ENCODE data around the gene IQCK.

IQCK gene

GRCh38 chr16:19808061-19808641 lies 90.1 kb downstream of the IQCK start:
- no peak for DNase-seq

DNA sequence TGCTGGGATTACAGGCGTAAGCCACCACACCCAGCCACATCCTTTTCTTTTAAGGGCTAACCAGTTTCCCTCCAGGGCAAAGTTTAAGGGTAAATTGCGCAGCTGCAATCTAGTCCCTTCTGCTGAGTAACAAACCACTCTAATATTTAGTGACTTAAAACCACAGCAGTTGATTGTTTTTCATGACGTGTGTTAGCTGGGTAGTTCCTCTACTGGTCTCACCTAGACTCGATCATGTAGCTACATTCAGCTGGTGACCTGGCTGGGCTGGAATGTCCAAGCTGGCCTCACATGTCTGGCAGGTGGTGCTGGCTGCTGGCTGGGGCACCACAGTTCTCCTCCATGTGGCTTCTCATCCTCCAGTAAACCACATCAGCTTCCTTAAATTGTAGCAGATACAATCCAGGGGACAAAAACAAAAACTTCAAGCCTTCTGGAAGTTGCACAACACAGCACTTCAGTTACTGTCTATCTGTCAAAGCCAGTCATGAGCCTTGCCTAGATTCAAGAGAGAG lies 91.1 kb downstream of the IQCK start:
- DNase-seq = no peak

DNA sequence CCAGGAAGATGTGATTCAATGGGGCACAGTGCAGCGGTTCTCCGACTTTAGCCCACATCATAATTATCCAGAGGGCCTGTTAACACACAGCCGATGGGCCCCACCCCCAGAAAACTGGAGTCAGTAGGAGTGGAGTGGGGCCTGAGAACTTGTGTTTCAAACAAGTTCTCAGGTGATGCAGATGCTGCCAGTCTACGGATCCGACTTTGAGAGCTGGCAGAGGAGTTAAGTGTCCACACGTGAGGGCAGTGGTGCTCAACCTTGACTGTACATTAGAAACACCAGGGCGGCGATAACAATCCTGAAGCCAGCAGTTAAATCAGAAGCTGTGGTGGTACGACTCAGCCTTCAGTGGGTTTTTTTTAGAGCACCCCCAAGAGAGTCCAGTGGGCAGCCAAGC lies 91.6 kb downstream of the IQCK start:
- DNase-seq = no peak

DNA sequence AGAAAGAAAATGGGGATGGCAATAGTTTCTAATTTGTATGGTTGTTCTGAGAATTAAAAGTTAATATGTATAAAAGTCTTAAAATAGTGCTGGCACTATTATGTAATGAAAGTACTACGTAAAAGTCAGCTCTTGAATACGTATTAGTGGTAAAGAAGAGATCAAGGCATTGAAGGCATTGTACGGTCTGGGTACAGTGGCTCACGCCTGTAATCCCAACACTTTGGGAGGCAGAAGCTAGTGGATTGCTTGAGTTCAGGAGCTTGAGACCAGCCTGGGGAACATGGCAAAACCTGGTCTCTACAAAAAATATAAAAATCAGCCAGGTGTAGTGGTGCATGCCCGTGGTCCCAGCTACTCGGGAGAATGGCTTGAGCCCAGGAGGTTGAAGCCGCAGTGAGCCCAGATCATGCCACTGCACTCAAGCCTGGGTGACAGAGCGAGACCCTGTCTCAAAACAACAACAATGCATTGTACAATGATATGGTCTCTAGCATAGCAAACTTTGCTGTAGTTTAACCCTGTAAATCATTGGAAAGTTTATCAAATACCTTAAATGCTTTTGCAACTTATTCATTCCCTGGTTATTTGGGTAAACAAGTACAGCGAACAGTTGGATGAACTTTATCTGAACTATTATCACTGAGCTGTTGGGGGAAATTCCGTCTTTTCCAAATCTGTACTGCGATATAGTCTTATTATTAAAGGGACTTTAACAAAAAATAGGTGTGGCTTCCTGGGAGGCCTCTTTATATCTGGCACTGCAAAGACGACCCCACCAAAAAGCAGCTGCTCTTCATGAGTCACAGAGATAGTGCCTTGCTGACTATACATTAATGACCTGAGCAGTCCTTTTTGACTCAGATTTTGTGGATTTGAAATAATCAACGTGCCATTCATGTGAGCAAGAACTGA lies 93.0 kb downstream of the IQCK start:
- DNase-seq = peak; percentile 76

DNA sequence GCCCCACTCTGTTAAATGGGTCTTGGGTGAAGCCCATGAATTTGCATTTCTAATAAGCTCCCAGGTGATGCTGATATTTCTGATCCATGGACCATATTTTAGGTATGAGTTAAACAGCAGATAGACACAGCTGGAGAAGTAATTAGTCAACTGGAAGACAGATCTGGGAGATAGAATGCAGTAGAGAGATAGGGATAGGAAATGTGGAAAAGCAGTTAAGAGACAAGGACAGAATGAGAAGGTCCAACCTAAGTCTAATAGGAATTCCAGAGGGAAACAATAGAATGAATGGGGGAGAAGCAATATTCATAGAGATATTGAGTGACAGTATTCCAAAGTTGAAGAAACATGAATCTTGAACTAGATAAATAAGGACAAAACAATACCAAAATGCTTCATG lies 94.9 kb downstream of the IQCK start:
- no peak for DNase-seq

GRCh38 chr16:19815418-19815817 lies 97.3 kb downstream of the IQCK start:
- no peak for DNase-seq

DNA sequence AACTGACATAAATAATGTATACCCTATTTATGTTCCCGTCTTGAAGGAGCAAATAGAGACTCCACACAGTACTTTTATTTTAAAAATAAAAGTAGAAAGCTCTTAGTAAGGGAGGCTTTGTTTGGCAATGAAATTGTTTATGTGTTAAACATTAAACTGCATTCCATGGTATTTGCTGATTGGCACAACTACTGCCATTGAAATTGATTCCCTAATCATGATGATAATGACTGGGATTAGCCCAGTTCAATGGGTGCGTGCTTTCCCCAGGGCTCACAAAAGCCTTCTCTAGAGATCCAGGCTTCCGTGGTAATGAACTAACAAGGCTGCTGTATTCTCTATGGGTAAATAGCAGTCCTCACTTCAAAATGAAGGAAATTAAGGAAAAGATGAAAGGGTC lies 99.1 kb downstream of the IQCK start:
- no peak for DNase-seq

- no peak for DNase-seq
Observed at GRCh38 chr16:19817875-19818274, 99.8 kb downstream of the IQCK start.

DNA sequence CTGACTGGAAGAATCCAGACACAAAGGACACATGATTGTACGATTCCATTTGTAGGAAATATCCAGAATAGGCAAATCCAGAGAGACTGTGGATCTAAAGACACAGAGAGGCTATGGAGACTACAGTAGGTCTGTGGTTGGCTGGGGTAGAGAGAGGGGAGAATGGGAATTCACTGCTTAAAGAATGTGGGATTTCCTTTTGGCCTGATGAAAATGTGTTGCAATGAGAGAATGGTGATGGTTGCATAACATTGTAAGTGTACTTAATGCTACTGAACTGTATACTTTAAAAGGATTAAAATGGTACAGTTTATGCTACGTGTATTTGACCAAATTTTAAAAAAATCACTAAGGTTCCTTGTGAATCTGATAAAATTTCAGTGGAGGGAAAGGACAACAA lies 104.5 kb downstream of the IQCK start:
- DNase-seq = peak; percentile 43

- no peak for DNase-seq
Observed at GRCh38 chr16:19823322-19823721, 105.3 kb downstream of the IQCK start.

- DNase-seq = no peak
Observed at GRCh38 chr16:19824216-19824615, 106.1 kb downstream of the IQCK start.

DNA sequence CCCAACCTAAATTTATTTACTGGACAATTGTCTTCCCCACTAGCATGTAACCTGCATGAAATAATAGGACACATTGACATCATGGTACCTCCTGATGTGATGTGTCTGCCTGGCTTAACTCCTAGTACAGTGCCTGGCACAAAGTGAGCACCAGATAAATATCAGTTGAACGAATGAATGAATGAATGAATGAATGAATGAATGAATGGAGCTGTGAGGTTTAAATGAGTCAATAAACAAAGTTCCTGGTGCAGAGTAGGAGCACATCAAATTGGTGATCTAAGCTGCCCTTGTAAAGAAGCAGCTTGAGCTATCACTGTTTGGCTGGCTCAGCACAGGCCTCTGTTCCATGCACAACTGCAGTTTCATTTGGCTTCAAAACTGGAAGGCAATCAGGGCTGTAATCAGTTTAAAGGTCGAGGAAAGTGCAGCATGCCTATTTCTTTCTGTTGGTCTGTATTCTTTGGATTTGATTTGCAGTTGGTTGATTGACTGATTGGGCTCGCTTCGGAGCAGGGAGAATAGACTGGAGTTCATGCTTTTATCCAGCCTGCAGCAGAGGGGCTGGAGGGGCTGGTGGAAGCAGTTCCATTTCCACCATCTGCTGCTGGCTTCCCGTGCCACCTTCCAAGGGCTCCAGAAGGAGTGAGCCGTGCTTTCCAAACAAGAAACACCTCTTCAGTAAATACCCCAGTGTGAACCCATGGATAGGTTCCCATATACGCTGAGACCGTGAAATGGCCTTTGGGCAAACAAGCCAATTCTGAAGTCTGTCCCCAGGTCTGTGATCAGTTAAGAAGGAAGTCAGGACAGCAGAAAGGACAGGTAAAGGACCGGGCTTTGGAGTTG lies 112.0 kb downstream of the IQCK start:
- no peak for DNase-seq

DNA sequence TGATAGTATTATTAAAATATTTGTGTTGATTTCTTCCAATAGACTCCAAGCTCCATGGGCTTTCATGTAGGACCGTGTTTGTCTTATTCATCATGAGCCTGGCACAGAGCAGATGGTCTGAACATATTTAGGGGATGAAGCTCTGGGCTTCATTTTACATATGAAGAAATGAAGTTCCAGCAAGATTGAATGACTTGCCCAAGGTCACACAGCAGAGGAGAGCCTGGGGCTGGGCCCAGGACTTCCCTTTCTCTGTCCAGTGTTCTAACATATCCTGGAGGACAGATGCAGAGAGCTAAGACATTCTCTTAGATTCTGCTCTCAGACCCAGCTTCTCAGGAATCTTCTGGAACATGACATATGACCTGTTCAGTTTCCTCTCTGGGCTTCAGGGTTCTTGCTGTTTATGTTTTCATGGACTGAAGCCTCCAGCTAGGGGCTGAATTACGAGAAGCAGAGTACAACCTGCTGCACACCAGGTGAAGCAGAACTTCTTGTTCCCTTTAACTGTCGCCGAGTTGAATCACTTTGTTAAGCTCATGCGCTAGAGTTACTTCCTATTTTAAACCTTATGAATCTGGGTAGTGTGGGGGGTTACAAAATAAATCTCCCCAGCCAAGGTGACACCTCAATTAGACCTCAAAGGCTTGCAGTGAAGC lies 113.0 kb downstream of the IQCK start:
- DNase-seq = no peak

DNA sequence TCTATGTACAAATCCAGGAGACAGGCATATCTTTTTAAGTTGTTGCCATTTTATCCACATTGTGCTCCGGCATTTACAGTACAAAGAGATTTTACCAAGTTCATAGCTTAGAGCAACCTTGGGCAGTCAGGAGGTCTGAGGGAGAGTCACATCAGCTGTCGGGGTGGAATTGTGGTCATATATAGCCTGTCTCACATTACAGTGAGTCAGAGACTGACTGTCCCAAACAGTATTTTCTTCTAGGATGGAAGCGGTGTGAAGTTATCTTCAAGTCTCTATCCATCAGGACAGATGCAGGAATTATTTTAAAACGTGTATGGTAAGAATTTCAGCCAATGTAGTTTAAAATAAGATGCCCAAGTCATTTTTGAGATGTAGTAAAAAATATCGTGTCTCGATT lies 113.6 kb downstream of the IQCK start:
- peak; percentile 68 for DNase-seq

GRCh38 chr16:19833176-19833575 lies 115.1 kb downstream of the IQCK start:
- no peak for DNase-seq

- no peak for DNase-seq
Observed at GRCh38 chr16:19833581-19833980, 115.5 kb downstream of the IQCK start.

- no peak for DNase-seq
Observed at GRCh38 chr16:19835196-19835595, 117.1 kb downstream of the IQCK start.

DNA sequence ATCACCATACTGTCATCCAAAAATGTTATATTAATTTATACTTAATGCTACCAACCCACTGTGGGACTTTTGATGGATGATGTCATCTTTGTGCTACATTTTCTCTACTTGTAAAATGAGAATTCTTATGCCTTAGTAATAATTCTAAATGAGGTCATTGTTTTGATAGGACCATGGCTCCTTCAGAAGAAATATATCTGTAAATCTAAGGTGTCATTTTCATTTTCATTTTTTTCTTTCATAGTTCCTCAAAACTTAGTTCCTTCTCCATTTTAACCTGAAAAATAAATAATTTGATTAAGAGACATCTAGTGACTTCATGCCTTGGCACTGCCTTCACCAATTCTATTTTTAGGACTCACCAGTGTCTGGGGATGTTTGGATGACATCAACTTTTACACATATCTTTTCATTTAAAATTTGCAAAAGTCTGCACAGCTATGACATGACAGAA lies 117.9 kb downstream of the IQCK start:
- peak; percentile 58 for DNase-seq

GRCh38 chr16:19837331-19837980 lies 119.4 kb downstream of the IQCK start:
- no peak for DNase-seq

- no peak for DNase-seq
Observed at GRCh38 chr16:19837984-19838707, 120.1 kb downstream of the IQCK start.

- DNase-seq = no peak
Observed at GRCh38 chr16:19840524-19841110, 122.5 kb downstream of the IQCK start.
